NCI-H1092 treated with DMSO at 0.1 percent for 48 hours (cell line): Measurements from ENCODE around the gene RPL18.
"Not testable (repeated sequence)": the region's sequence is repeated elsewhere in the genome, so short reads cannot be mapped to it uniquely, and the experiment has no call there.

Source experiments
- DNase-seq: peaks from one replicate; lab custom pipeline; 2025; lab: John Stamatoyannopoulos, UW

Gene RPL18

DNA sequence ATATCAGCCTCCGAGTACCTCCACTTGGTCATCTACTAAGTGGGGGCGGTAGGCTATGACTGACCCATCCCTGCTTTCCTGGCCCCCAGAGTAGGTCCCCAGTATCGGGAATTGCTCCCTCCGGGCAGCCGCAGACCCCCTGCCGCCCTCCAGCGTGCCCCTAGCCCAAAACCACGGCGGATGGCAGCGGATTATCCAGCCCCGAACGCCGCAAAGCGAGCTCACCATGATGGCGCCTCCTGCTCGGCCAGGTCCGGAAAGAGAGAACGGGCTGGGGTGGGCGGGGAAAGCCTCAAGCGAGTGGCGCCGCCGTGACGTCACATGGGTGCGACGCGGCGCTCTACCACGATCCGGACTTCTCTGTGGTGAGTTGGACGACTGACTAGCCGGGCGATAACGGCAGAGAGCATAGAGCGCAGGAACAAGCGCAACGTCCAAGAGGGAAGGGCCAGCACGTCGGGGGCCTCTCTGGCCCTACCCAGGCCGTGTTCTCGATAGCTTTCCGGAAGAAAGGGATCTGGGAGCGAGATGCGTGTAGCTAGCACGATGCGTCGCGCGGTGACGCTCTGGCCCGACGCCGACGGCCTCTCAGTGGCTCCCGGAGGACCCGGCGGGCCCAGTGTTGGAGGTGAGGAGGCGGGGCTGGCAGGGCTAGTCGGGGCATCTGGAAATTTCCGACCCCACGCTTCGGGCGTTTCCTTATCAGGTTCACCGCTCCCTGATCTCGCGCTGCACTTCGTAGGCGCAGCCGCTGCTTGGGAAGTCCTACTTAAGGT lies at the start of gene RPL18, which contains the start of gene SPHK2:
RPL18 (minus strand) TSS at position 263 of the 776 bp plus-strand sequence; CDS start at position 228, 35 bp downstream.
SPHK2 (plus strand) TSS at position 591 of the 776 bp plus-strand sequence. CDS start 1,009 bp downstream, outside the sequence.
- peak; percentile 98 for DNase-seq

DNA sequence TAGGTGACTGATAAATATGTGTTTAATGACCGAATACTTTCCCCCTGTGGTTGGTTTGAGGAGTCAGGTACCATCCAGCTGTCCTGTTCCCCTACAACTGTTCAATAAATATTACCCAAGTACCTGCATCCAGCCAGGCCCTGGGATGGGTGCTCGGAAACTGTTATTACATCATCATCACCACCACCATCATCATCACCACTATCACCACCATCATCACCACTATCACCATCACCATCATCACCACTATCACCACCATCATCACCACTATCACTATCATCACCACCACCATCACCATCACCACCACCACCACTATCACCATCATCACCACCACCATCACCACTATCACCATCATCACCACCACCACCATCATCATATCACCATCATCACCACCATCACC lies 49.8 kb upstream of the RPL18 start:
- DNase-seq: no peak

DNA sequence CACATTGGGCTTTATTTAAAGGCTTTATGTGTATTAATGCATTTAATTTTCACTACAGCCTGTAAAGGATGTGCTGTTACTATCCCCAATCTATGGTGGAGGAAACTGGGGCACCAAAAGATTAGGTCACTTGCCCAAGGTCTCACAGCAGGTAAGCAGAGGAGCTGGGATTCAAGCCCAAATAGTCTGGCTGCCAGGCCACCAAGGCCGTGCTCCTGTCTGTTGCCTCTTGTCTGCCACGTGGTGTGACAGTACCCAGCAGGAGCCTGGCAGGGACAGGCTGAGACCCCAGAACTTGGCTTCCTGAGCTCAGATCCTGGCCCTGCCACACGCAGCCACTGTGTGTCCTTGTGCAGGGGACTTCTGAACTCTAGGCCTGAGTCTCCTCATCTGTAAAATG lies 49.4 kb upstream of the RPL18 start:
- no peak for DNase-seq

DNA sequence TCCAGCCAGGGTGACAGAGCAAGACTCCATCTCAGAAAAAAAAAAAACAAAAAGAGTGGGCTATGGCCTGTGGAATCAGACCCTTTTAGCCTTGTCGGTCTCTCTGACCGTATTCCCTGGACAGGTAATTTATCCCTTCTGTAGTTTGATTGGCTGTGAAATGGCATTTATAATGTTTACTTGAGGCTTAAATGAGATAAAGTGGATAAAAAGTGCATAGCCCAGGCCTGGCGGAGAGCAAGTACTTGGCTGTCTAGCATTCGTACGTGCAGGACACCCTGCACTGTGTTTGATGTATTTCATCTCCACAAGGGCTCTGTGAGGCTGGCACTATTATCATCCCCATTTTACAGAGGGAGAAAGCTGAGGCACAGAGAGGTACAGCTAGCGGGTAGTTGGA lies 46.8 kb upstream of the RPL18 start:
- no peak for DNase-seq

DNA sequence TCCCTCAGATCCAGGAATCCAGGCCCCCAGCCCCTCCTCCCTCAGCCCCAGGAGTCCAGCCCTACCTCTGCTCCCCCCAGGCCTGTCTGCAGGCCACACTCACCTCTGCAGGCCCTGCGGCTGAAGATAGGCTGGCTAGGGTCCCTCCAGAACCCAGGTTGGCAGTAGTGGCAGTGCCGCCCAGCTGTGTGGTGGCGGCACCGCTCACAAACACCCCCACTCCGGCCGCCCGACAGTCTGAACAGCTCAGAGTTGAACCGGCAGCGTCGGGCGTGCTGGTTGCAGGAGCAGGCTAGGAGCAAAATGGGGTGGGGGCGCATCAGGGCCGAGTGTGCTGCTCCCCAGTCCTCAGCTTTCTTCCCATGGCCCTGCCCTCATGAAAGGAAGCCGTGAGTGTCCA lies 45.5 kb upstream of the RPL18 start:
- no peak for DNase-seq

DNA sequence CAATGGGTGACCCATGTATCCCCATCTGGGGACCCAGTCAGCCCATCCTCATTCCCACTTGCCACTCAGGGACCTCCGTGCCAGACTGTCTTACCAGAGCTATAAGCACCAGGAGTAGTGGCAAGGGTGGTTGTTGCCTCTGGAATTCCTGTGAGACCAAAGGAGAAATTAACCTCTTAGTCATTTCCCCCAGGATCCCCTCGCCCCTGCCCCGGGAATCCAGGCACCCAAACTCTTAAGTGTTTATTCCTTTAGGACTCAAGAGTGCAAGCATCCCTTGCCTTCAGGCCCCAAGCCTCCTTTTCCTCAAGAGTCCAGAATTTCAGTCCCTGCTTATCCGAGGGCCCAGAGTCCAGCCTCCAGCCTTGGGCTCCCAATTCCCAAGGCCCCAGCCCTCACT lies 44.7 kb upstream of the RPL18 start:
- no peak for DNase-seq

DNA sequence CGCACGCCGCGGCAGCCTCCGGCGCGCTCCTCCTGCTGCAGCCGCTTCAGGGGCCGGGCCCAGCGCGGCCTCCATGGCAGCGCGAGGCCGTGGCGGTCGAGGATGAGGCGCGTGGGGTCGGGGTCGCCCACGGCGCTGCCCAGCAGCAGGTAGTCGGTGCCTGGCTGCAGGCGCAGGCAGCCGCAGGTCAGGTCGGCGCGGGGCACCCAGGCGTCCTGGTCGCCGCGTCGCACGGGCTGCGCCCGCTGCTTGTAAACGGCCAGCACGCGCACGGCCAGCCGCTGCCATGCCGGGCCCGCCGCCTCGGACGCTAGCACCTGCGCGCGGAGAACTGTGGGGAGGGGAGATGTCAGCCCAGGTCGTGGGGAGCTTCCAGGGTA lies 42.7 kb upstream of the RPL18 start:
- DNase-seq: no peak

DNA sequence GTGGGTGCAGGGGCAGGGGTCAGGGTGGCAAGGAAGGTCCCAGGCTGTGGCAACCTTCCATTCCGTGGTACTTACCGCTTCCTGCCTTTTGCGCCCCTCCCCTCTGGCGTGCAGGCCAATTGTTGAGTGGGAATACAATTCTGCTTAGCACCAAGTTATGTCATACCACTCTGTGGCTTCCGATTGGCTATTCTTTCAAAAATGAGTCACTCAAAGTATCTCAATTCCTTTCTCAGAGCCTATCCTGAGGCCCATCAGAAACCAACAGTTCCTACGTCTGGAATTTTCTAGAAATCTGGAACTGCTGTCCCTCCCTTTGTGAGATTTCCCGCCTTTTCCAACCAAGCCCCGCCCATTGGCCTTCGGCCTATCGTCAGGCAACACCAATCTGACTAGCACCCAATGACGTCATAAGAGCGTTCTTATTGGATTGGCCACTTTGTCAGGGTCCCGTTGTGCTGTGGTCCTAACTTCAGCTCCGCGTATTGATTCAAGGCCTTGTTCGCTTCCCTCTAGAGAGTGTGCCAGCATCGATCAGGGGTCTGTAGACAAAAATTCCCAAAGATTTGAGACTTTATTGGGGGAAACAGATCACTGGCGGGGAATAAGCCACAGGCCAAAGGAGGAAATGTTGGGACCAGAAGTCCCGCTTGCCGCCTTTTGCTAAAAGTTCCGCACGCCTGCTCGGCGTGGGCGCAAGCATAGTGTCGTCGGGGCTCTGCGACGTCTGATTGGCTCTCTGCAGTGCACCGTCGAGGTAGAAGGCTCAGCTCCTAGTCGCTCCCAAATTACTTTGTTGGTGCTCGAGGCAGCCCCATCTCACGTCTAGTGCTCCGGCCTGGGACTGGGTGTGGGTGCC lies 42.1 kb upstream of the RPL18 start:
- DNase-seq: peak; percentile 83

DNA sequence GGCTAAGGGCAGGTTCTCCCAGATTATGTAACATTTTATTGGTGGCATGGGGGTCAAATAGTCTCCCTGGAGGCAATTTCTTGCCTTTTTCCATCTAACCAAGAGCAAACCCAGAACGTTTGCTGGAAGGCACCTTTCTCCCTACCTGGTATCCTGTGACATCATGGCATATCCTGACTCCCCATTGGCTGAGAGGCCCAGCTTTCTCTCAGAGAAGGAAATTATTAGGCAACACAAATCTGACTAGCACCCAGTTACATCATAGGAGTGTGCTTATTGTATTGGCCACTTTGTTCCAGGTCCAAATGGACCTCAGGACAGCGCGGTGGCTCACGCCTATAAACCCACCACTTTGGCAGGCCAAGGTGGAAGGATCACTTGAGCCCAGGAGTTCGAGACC lies 40.8 kb upstream of the RPL18 start:
- DNase-seq: no peak

DNA sequence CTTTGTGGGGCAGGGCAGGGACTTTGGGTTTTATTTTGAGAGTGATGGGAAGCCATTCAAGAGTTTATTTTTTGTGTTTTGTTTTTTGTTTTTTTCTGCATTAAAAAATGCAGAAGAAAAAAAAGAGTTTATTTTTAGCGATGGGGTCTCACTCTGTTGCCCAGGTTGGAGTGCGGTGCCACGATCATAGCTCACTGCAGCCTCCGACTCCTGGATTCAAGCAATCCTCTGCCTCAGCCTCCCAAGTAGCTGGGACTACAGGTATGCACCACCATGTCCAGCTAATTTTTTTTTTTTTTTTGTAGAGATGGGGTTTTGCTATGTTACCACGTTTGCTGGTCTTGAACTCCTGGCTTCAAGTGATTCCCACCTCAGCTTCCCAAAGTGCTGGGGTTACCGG lies 39.5 kb upstream of the RPL18 start:
- no peak for DNase-seq

DNA sequence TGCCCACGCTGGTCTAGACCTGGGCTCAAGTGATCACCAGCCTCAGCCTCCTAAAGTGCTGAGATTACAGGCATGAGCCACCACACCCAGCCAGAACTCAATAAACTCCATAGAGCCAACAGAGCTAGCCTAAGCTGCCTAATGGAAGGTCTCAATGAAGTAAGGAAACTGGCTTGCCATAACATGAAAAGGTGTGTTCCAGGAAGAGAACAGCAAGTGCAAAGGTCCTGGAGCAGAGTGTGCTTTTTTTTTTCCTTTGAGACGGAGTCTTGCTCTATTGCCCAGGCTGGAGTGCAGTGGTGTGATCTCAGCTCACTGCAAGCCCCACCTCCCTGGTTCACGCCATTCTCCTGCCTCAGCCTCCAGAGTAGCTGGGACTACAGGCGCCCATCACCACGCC lies 38.9 kb upstream of the RPL18 start:
- DNase-seq: not testable (repeated sequence)

DNA sequence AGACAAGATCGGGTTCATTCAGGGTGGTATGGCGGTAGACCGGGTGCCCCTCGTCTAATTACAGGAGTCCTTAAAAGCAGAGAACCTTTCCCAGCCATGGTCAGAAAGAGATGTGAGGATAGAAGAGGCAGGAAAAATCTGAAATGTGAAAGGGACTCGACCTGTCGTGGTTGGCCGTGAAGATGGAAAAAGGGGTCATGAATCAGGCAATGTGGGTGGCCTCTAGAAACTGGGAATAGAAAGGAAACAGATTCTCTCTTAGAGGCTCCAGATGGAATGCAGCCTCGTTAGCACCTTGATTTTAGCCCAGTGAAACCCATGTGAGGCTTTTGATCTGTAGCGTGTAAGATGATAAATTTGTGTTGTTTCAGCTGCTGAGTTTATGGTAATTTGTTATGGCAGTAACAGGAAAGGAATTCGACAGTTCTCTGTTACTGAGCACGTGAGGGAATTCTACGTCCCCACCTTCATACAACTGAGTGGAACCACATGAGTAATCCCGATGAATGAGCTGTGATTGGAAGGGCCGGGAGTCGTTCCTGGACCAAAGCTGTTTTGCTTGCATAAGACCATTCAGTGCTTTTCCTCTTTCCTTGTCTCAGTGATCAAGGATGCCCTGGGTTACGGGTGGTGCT lies 38.0 kb upstream of the RPL18 start:
- no peak for DNase-seq

DNA sequence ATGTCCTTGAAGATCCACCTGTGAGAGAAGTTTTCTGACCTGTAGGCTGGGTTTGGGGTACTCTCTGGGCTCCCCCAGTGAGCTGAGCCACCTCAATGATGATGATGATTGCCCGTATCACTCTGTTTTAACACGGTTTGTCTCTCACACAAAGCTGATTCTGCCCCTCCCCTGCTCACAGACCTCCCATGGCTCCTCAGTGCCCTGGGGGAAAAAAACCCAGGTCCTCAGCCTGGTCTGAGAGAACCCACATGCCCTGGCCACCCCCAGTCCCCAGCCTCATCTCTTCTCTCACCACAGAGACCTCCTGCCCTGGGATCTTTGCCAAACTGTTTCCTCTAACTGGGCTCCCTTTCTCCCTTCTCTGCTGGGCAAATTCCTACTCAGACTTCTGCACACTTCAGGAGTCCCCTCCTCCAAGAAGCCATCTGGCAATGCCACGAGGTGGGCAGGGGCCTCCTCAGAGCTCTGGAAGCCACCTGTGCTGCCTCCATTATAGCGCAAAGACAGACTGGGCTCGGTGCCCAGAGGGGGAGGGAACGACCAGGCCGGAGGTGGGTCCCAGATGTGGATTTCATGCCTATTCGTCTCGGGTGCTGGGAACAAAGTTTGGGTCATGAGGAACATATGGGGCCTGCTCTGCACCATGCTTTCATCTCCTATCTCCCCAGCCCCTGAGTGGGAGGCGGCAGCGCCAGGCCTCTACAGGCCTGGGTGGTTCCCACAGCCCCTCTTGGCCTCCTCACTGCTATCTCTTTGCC lies 35.5 kb upstream of the RPL18 start:
- DNase-seq: peak; percentile 11

DNA sequence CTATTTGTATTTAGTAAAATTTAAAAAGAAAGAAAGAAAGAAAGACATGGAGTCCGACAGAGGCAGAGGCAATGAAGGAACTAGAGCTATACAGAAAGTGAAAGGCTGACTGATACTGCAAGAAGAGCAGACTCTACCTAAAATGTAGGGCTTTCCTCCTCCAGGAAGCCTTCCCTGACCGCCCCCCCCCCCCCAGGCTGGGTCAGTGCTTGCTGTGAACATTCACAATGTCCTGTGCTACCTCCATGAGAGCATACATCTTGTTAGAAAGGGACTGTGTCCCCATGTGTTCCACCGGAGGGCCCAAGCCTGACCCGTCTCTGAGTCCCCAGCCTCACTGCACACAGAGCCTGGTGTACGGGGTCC lies 32.7 kb upstream of the RPL18 start:
- DNase-seq: no peak

DNA sequence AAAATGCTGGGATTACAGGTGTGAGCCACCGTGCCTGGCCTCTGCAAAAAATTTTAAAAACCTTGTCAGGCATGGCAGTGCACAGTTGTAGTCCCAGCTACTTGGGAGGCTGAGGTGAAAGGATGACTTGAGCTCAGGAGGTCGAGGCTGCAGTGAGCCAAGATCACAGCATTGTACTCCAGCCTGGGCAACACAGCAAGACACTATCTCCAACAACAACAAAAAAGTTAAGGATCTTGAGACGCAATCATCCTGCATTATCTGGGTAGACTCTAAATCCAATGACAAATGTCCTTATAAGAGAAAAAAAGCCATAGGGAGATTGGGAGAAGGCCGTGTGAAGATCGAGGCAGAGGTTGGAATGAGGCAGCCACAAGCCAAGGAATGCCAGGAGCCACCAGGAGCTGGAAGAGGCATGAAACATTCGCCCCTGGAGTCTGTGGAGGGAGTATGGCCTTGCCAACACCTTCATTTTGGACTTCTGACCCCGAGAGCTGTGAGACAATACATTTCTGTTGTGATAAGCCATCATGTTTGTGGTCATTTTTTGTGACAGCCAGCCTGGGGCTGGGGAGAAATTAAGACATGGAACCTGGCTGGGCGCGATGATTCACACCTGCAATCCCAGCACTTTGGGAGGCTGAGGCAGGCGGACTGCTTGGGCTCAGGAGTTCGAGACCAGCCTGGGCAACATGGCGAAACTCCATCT lies 32.1 kb upstream of the RPL18 start:
- no peak for DNase-seq

DNA sequence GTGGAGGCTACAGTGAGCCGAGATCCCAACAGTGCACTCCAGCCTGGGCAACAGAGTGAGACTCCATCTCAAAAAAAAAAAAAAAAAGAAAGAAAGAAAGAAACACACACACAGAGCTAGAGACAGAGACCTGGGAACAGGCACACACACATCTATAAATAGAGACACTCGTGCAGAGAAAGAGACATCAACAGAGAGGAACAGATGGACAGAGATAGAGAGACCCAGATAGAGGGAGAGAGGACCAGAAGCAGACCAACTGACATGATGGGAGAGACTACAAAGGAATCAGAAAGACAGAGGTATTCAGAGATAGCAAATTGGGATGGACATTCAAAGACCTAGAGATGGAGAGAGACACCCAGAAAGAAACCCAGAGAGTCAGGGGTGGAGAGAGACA lies 29.2 kb upstream of the RPL18 start:
- no peak for DNase-seq

DNA sequence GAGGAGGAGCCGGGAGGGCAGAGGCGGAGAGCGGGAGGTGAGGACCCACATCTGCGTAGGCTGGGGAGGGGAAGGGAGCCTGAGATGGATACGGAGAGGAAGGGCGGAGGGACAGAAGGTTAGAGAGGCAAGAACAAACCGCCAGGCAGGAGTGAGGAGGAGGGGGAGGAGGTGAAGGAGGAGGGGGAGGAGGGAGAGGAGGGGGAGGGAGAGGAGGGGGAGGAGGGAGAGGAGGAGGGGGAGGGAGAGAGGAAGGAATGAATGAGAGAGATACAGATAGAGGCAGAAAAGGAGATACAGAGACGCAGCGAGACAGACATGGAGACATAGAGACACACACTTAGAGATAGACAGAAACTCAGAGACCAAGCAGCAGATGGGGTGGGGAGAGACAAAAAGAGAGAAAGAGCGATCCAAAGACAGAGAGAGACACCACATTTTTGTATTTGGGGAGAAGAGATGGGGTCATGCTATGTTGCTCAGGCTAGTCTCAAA lies 27.8 kb upstream of the RPL18 start:
- no peak for DNase-seq

DNA sequence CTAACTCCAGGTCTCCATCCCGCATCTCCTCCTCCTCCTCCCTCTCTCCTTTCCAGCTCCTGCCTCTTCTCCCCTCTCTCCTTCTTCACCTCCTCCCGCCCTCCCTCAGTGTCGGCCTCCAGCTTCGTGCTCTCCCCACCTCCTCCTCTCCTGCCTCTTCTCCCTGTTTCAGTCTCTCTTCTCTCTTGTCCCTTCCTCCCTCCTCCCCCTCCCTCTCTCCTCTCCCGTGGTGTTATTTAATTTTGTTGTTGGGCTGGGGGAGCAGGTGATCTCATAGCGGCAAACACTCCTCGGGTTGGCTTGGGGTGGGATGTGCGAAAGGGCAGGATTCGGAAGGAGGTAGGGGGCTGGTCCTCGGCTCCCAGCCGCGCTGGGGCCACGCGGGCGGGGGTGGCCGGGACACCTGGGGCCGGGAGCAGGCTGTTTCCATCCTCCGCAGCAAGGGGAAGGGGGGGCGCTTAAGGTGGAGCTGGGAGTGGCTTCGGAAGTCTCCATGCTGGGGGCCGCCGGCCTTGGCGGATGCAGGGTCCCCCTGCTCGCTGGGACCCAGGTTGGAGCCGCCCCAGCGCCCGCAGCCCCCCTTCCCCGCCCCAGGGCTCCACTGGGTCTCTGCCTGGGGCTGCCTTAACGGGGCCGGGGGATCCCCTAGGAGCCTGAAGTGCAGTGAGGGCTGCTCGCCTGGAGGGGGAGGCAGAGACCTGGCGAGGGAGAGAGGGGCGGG lies 27.2 kb upstream of the RPL18 start, which contains the start of gene CA11:
CA11 (minus strand) TSS at position 187 of the 721 bp plus-strand sequence. CDS start 555 bp downstream, outside the sequence.
- peak; percentile 81 for DNase-seq

DNA sequence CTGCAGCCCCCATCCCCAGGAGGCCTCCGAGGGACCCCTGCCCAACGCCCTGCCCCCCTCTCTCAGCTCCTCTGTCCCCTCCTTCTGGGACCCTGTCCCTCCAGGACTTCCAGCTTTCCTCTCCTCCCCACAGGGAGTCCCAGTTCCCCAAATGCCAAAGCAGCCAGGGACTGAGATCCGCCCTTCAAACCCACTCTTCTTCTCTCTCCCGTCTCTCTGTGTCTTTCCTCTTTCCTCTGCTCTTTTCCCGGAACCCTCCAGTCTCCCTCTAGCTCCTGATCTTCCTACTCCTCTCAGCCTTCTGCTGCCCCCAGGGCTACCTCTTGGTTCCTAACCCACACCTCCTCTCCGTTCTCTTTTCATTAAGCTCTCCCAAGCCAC lies 26.6 kb upstream of the RPL18 start:
- no peak for DNase-seq

DNA sequence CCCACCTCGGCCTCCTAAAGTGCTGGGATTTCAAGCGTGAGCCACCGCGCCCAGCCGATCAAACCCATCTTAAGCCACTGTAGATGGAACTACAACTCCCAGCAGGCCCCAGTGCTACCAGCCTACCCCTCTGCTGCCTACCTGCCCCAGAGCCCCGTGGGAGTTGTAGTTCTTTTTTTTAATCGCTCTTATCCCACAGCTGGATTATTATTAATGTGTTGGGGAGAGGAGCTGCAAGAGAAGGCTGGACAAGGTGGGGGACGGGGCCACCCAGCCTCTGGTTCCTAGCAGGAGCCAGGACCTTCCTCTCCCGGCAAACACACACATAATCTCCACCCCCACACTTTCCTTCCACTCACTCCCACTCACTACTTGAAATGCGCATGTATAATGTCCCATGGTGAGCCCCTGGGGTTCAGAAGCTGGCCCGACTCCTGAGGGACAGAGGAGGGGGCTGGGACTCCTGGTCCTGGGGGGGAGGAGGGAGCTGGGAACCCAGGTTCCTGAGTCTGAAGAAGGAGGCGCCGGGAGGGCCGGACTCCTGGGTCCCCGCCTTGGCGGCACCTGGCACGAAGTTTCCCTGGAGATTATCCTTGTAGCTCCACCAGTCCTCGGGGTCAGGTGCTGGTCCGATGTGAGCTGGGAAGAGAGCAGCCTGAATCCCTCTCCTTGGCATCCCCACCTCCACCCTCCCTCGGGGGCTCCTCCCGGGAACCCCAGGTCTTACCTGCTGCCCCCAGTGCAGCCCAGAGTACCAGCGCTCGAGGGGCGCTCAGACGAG lies 26.1 kb upstream of the RPL18 start:
- peak; percentile 31 for DNase-seq
